HG02759 (cell line): ENCODE measurements around the gene RC3H2.
A peak's percentile ranks its signal among the peaks of the same experiment; 100 is the strongest.
"Not testable (repeated sequence)": the region's sequence is repeated elsewhere in the genome, so short reads cannot be mapped to it uniquely, and the experiment has no call there.

Experiments used
- ATAC-seq: cut with Tn5 transposase; IDR thresholded peaks from one replicate; pipeline ENCODE4 v1.9.1; 2021; ENCODE audit warnings: mild to moderate bottlenecking, moderate library complexity; ENCODE audit not compliant: unreplicated experiment

RC3H2 gene

GRCh38 chr9:122922713-122923112 is 17.6 kb upstream of the RC3H2 start:
- no peak for ATAC-seq

- ATAC-seq = no peak
Observed at GRCh38 chr9:122918310-122918709, 13.2 kb upstream of the RC3H2 start.

GRCh38 chr9:122912964-122913673 is 8.0 kb upstream of the RC3H2 start, which contains the start of gene ZBTB6:
Gene ZBTB6, minus strand, starts transcription at chr9:122913323. Its CDS starts 1,251 bp downstream, at chr9:122912072.
- ATAC-seq = peak; percentile 98

- ATAC-seq = no peak
Observed at GRCh38 chr9:122912671-122912963, 7.5 kb upstream of the RC3H2 start.

GRCh38 chr9:122906122-122906521 is 963 bp upstream of the RC3H2 start:
- ATAC-seq = not testable (repeated sequence)

- peak; percentile 21 for ATAC-seq
Observed at GRCh38 chr9:122904466-122904822, 715 bp downstream of the RC3H2 start.

- no peak for ATAC-seq
Observed at GRCh38 chr9:122900791-122901190, 4.4 kb downstream of the RC3H2 start.

- no peak for ATAC-seq
Observed at GRCh38 chr9:122897969-122898368, 7.2 kb downstream of the RC3H2 start.

- ATAC-seq = no peak
Observed at GRCh38 chr9:122888480-122888879, 16.7 kb downstream of the RC3H2 start.

- ATAC-seq = no peak
Observed at GRCh38 chr9:122883125-122883524, 22.0 kb downstream of the RC3H2 start.

- no peak for ATAC-seq
Observed at GRCh38 chr9:122879443-122879842, 25.7 kb downstream of the RC3H2 start.

GRCh38 chr9:122875523-122875922 is 29.6 kb downstream of the RC3H2 start:
- no peak for ATAC-seq

- ATAC-seq = not testable (repeated sequence)
Observed at GRCh38 chr9:122867276-122867675, 37.9 kb downstream of the RC3H2 start.

- ATAC-seq = no peak
Observed at GRCh38 chr9:122866079-122866478, 39.1 kb downstream of the RC3H2 start.

GRCh38 chr9:122865300-122865699 is 39.9 kb downstream of the RC3H2 start:
- no peak for ATAC-seq

GRCh38 chr9:122863407-122863806 is 41.8 kb downstream of the RC3H2 start:
- no peak for ATAC-seq

GRCh38 chr9:122860319-122861142 is 44.6 kb downstream of the RC3H2 start:
- no peak for ATAC-seq

- no peak for ATAC-seq
Observed at GRCh38 chr9:122857815-122858214, 47.3 kb downstream of the RC3H2 start.

GRCh38 chr9:122852085-122852786 is 52.9 kb downstream of the RC3H2 start:
- not testable (repeated sequence) for ATAC-seq

GRCh38 chr9:122848256-122848943 is 56.8 kb downstream of the RC3H2 start:
- ATAC-seq = no peak

- no peak for ATAC-seq
Observed at GRCh38 chr9:122846371-122846940, 58.7 kb downstream of the RC3H2 start.
